PFSK-1 (cell line): ENCODE results near the gene THAP10.

Source experiments
- POLR2AphosphoS5 ChIP-seq: IDR thresholded peaks from 2 replicates; pipeline ENCODE4 v1.6.1; 2012; ENCODE audit warnings: low read depth, mild to moderate bottlenecking, control low read depth, low read length, moderate library complexity
- REST ChIP-seq, 2 experiments: IDR thresholded peaks; 2 replicates each; pipeline versions ENCODE4 v1.6.1 to v1.8.0; 2011 to 2012; ENCODE audit warnings: low read depth in 2 of 2, low read length in 2 of 2, control low read depth in 1 of 2, inconsistent platforms in 1 of 2, mild to moderate bottlenecking in 1 of 2, moderate library complexity in 1 of 2; ENCODE audit not compliant: insufficient read depth in 1 of 2
- SIN3A ChIP-seq: IDR thresholded peaks from 2 replicates; pipeline ENCODE4 v1.6.1; 2012; ENCODE audit warnings: mild to moderate bottlenecking, low read length, moderate library complexity, borderline replicate concordance; ENCODE audit not compliant: insufficient read depth
- TAF1 ChIP-seq: IDR thresholded peaks from 2 replicates; pipeline ENCODE4 v1.6.1; 2012; ENCODE audit warnings: low read length, control low read depth, borderline replicate concordance; ENCODE audit not compliant: insufficient read depth

GRCh38 chr15:70835415-70835814 is 56.8 kb downstream of the THAP10 start:
- no peak for TF ChIP-seq REST (IDR thresholded peaks at IDR 0.05; ENCODE audit: insufficient read depth in 1 of 2, low read depth in 2 of 2, low read length in 2 of 2)
- no peak for TF ChIP-seq TAF1
- no peak for TF ChIP-seq POLR2AphosphoS5
- TF ChIP-seq SIN3A = no peak
